CD4-positive, alpha-beta T cell treated with Interferon gamma for 1 hour (primary cell): ENCODE results near the gene ESRP2.
A peak's percentile ranks its signal among the peaks of the same experiment; 100 is the strongest.

Source experiments
- DNase-seq: peaks from one replicate; pipeline ENCODE4 v3.0.0-alpha.2; 2020

The ESRP2 gene

GRCh38 chr16:68236826-68237242 lies 907 bp upstream of the ESRP2 start:
- no peak for DNase-seq

- peak; percentile 43 for DNase-seq
These were observed 354 bp upstream of the ESRP2 start for GRCh38 chr16:68236137-68236825.

GRCh38 chr16:68235108-68235886 lies 630 bp downstream of the ESRP2 start:
- DNase-seq = no peak

GRCh38 chr16:68234188-68235107 lies 1.5 kb downstream of the ESRP2 start:
- no peak for DNase-seq

DNA sequence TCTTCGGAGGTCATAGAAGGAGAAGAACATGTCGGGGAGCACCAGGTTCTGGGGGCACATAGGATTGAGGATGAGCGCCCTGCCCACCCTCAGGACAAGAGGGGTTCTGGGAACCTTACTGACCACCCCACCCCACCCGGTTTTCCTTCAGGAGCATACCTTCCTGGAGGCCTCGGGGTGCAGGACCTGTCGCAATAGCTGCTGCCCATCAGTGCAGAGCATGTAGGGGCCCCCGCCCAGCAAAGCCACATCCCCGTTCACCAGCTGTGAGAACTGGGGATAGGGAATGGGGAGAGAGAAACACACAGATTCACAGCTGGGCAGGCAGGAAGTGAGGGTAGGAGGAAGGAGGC lies 2.1 kb downstream of the ESRP2 start:
- DNase-seq = no peak

GRCh38 chr16:68233085-68233834 lies 2.7 kb downstream of the ESRP2 start:
- DNase-seq = no peak

GRCh38 chr16:68232335-68232734 lies 3.6 kb downstream of the ESRP2 start:
- no peak for DNase-seq

GRCh38 chr16:68231384-68232136 lies 4.4 kb downstream of the ESRP2 start:
- DNase-seq = no peak

DNA sequence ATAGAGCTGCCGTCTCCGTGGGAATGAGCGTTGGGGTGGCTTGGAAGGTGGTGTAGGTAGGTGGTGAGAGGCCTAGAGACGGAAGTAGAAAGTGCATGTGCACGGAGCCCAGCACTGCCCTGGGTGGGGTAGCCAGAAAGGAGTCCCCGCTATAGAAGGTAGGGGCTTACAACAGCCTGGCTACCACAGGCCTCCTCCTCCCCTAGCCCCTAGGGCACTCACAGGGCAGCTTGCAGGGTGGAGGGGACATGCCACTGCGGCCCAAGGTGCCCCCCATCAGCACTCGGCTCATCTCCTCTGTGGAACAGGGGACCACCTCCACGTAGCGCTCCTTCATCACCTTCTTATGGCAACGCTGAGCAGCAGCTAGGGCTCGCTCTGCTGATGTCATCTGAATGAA lies 5.0 kb downstream of the ESRP2 start:
- DNase-seq = no peak

DNA sequence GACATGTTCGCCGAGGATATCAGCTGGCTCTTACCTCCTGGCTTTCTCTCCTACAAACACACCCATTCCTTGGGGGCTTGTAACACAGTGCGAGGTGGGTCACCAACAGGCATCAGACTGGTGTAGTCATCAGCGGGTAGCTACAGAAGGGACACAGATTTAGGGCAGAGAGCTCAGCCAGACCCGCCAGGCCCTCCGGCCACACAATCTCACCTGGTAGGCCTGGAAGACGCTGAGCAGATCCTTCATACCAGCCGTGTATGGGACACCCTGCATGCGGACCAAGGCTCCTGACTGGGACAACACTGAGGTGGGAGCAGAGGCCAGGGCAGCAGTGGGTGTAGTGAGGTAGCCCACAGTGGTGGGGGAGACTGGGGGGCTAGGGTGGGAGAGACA lies 5.8 kb downstream of the ESRP2 start:
- DNase-seq = no peak

DNA sequence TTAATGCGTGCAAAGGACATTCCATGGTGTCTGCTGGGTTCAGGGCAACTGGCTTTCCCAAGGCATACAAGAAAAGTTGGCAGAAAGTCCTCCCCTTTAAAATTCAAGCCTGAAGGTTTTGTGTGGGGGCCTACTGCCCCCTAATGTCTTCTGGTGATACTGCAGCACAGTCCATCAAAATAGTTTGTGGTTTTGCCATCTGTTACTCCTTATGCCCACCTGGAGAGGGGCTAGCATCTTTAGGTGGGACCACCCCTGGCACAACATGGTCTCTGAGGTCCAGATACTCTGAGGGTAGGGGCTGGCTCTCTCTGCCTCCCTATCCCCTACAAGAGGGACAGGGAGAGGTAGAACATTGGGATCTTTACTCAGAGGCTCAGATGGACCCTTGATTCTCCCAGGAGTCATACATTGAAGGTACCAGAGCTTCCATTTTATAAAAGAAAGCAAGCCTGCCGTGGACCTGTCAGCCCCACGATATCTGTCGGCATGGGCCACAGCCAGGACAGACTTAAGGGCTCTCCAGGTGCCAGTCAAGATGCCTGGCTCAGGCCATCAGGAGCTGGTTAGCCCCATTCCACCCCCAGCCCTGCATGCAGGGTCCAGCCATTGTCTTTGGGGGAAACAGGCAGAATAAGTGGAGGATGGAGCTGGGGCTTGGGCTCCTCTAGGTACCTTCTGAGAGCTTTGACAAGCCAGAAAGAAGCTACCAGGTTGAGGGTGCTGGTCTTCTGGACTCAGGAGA lies 6.3 kb downstream of the ESRP2 start:
- DNase-seq = peak; percentile 15

GRCh38 chr16:68228652-68229051 lies 7.3 kb downstream of the ESRP2 start:
- no peak for DNase-seq

DNA sequence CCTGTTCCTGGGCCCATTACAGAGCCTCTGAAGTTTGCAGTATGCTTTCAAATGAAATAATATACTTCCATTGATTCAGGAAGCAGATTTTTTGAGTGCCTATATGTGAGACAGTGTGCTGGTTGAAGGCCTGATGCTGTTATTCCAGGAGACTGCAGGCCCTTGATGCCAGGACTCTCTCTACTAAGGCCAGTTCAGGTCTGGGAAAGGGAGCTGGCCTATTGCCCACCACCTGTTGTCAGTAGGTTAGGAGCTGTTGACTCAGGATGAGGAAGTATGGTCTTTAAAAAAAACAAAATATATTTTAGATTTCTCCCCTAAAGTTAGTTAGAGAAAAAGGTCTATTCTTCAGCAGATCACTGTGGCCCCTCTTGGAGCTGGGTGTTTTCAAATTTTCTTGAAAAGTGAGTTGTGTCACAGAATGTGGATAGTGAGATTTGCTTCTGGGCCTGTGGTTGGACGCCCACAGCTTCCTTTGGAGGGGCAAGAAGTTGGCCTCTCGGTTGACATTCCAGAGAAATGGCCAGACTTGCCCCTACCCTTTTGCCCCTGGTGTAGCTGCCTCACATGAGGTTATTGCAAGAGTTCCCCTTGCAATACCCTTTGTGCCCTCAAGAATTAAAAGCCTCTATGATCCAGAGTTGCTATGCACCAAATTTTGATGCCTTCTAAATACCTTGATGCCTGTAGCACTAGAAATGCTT lies 7.9 kb downstream of the ESRP2 start:
- DNase-seq = no peak

DNA sequence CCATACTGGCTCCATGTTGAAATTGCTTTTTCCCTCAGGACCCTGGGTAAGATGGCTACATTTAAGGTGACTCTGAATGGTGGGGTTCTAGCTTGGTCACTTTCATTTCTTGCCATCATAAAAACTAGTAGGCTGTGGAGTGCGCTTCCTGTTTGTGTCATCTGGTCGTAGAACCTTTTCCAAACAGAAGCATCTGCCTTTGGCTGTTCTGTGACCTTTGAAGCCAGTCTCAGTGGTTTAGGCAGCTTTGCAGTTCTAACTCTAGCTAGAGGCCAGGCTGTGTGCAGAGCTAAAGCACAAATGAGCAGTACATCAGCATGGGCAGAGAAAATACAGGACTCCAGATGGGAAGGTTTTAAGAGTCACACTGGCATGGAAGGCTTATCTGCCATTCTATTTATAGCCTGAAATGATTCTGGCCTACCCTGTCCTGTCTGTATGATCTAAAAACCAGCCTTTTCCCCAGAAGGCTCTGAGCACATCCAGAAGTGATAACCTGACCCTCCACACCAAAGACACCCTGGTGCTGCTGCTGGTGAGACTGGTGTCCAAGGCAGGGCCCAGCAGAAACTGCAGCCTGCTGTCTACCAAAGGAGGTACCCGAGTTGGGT lies 8.6 kb downstream of the ESRP2 start:
- DNase-seq = no peak

- no peak for DNase-seq
These were observed 9.8 kb downstream of the ESRP2 start for GRCh38 chr16:68226116-68226515.

DNA sequence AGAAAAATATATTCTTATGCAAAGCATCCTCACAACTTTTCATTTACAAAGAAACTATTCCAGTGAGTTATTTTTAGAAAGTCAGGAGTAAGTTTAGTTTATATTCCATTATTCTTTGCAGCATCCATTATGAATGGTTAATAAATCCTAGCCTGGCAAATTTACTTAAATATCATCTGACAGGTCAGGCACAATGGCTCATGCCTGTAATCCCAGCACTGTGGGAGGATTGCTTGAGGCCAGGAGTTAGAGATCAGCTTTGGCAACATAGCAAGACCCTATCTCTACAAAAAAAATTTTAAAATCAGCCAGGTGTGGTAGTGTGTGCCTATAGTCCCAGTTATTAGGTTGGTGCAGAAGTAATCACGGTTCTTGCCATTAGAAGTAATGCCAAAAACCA lies 12.9 kb downstream of the ESRP2 start:
- DNase-seq = no peak

GRCh38 chr16:68219725-68220351 lies 16.1 kb downstream of the ESRP2 start:
- no peak for DNase-seq

DNA sequence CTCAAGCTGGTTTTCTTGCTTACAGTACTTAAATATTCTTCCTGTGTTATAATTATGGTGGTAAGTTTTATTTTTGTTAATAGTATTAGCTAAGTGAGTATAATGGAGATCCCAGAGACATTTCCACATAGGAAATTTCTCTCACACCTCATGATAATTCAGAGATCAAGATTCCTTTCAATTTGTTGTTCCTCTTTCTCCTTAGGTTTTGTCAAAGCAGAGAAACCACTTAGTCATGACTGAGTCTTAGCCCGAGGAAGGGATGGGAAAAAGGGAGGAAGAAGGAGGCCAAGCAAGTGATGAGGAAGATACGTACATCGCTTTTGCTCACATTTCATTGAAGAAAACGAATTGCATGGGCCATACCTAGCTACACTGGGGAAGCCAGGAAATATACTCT lies 18.4 kb downstream of the ESRP2 start:
- no peak for DNase-seq

DNA sequence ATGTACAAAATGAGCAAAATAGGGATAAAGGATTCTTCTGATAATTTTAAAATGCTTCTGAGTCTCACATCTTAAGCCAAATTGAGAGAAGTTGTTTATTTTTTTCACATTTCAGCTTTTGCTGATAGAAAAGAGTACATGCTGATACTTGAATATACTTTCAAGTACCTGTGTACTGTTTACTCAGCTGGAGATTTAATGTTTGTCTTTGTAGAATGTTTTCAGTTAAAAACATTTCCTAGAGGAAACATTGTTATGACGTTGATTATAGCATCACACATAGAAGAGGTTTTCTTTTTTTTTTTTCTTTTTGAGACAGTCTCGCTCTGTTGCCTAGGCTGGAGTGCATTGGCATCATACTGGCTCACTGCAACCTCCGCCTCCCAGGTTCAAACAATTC lies 19.7 kb downstream of the ESRP2 start:
- DNase-seq = no peak

GRCh38 chr16:68215302-68215701 lies 20.6 kb downstream of the ESRP2 start:
- no peak for DNase-seq
